ENCODE results near the gene P2RX3.

The P2RX3 gene

GRCh38 chr11:57347336-57347735, 9.2 kb downstream of the P2RX3 start:
- Mint-ChIP-seq H3K36me3 (ENCODE audit: low read depth) (no peaks in the 10 kb centered on the region), H3K4me3 (no peak overlapping the region), H3K9me3 (no peaks in the 10 kb centered on the region), H3K27me3 (peaks cover 6% of the 10 kb centered on the region), H3K27ac (no peak overlapping the region), H3K4me1 (ENCODE audit: low read depth) (no peaks in the 10 kb centered on the region)

DNA sequence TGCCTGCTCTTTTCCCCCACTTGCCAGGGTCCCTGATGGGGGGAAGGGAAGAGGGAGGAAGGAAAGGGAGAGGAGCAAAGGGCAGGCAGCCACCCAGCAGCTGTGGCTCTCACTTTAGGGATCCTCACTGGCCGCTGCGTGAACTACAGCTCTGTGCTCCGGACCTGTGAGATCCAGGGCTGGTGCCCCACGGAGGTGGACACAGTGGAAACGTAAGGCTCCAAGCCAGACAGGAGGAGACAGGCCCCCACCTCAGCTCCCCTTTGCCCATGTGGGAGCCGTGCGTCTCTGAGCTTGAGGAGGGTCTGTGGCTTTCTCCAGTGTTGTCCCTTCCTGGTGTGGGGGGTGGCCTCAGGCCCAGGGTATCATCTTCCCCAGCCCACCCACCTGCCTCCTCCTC, 9.9 kb downstream of the P2RX3 start:
- H3K4me3 Mint-ChIP-seq, result no peak overlapping the region
- no peak overlapping the region for H3K27ac Mint-ChIP-seq
- no peaks in the 10 kb centered on the region for H3K4me1 Mint-ChIP-seq (ENCODE audit: low read depth)
- H3K36me3 Mint-ChIP-seq (ENCODE audit: low read depth), result no peaks in the 10 kb centered on the region
- H3K27me3 Mint-ChIP-seq, result peaks cover 6% of the 10 kb centered on the region
- no peaks in the 10 kb centered on the region for H3K9me3 Mint-ChIP-seq

DNA sequence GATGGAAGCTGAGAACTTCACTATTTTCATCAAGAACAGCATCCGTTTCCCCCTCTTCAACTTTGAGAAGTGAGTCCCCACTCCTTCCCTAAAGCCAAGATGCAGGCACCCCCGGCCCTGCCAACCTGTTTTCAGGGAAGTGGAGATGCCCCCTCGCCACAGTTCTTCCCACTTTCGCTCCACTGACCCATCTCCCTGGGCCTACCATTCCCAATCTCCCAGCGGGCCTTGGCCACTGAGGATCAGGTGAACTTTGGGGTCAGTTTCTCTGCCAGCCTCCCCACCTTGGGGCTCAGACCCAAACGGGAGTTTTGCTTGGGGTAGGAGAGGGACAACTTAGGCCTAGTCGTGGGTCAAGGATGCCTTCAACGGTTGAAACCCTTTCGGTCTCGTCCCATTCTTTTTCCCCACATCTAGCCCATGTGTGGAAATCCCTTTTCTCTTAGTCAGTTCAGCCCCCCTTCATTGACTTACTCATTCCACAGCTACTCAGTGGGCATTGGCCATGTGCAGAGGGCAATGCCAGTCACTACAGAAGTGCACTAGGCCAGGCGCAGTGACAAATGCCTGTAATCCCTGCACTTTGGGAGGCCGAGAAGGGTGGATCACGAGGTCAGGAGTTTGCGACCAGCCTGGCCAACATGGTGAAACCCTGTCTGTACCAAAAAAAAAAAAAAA, 10.6 kb downstream of the P2RX3 start:
- Mint-ChIP-seq H3K4me3 (no peak overlapping the region), H3K27ac (no peak overlapping the region), H3K27me3 (peaks cover 6% of the 10 kb centered on the region), H3K9me3 (no peaks in the 10 kb centered on the region), H3K4me1 (ENCODE audit: low read depth) (no peaks in the 10 kb centered on the region), H3K36me3 (ENCODE audit: low read depth) (no peaks in the 10 kb centered on the region)

DNA sequence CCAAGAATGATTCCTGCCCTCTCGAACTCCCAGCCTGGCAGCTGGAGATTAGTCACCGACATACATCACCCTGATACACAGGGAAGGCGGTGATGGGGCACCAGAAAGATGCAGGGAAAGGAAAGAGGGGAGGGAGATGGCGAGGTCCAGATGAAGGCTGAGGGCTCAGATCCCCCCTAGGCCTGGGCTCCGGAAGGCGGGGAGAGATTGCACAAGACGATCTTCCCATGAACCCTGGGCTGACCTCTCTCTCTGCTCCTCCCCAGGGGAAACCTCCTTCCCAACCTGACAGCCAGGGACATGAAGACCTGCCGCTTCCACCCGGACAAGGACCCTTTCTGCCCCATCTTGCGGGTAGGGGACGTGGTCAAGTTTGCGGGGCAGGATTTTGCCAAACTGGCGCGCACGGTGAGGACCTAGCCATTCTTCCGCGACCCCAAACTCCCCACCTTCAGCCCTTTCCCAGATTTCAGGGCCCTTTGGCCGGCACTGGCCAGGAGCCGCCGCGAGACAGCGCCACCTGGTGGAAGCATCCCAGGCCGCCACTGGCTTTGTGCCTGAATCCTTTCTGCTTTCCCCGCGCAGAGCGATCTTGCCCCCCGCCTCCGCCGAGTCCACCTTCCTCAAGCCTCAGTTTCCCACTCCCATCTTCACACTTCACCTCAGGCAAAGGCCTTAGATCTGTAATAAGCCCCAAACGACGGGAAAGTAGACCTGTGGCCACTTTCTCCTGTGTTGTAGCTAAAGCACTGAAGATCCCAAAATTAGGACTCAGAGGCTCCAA, 11.5 kb downstream of the P2RX3 start:
- H3K36me3 Mint-ChIP-seq (ENCODE audit: low read depth), result no peaks in the 10 kb centered on the region
- H3K4me3 Mint-ChIP-seq, result no peak overlapping the region
- H3K27me3 Mint-ChIP-seq, result peaks cover 10% of the 10 kb centered on the region
- H3K4me1 Mint-ChIP-seq (ENCODE audit: low read depth), result no peaks in the 10 kb centered on the region
- no peak overlapping the region for H3K27ac Mint-ChIP-seq
- no peaks in the 10 kb centered on the region for H3K9me3 Mint-ChIP-seq

DNA sequence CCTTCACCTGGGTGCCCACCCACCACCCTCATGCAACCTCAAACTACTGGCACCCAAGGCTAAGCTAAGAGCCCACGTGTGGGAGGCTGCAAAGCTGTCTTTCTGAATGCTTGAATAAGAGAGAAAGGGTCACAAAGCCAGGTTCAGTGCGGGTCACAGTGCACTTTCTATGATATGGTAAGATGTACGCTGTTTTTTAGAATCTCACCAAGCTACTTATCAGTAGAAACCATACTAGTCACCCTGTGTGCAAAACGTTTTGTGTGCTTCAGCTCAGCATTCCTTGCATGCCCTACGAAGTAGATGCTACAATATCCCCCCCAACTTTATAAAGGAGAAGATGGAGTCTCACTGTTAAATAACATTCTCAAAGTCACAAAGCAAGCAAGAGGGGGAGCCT, 14.9 kb downstream of the P2RX3 start:
- Mint-ChIP-seq H3K9me3 (no peaks in the 10 kb centered on the region), H3K4me1 (ENCODE audit: low read depth) (no peaks in the 10 kb centered on the region), H3K27ac (no peak overlapping the region), H3K27me3 (peaks cover 21% of the 10 kb centered on the region), H3K36me3 (ENCODE audit: low read depth) (no peaks in the 10 kb centered on the region), H3K4me3 (no peak overlapping the region)

- no peak overlapping the region for H3K4me3 Mint-ChIP-seq
- peaks cover 21% of the 10 kb centered on the region for H3K27me3 Mint-ChIP-seq
- no peaks in the 10 kb centered on the region for H3K9me3 Mint-ChIP-seq
Measured at GRCh38 chr11:57353446-57353845, 15.3 kb downstream of the P2RX3 start.

GRCh38 chr11:57353852-57354251, 15.7 kb downstream of the P2RX3 start:
- H3K9me3 Mint-ChIP-seq, result no peaks in the 10 kb centered on the region
- H3K36me3 Mint-ChIP-seq (ENCODE audit: low read depth), result no peaks in the 10 kb centered on the region
- no peak overlapping the region for H3K27ac Mint-ChIP-seq
- no peak overlapping the region for H3K4me3 Mint-ChIP-seq
- peaks cover 21% of the 10 kb centered on the region for H3K27me3 Mint-ChIP-seq
- no peaks in the 10 kb centered on the region for H3K4me1 Mint-ChIP-seq (ENCODE audit: low read depth)

More at GRCh38 chr11:57353446-57353845, 15.3 kb downstream of the P2RX3 start:
- no peaks in the 10 kb centered on the region for H3K36me3 Mint-ChIP-seq (ENCODE audit: low read depth)
- no peak overlapping the region for H3K27ac Mint-ChIP-seq
- H3K4me1 Mint-ChIP-seq (ENCODE audit: low read depth), result no peaks in the 10 kb centered on the region

GRCh38 chr11:57354699-57355098, 16.5 kb downstream of the P2RX3 start:
- no peaks in the 10 kb centered on the region for H3K4me1 Mint-ChIP-seq (ENCODE audit: low read depth)
- peaks cover 21% of the 10 kb centered on the region for H3K27me3 Mint-ChIP-seq
- no peaks in the 10 kb centered on the region for H3K36me3 Mint-ChIP-seq (ENCODE audit: low read depth)
- no peaks in the 10 kb centered on the region for H3K9me3 Mint-ChIP-seq
- no peak overlapping the region for H3K27ac Mint-ChIP-seq
- H3K4me3 Mint-ChIP-seq, result no peak overlapping the region

GRCh38 chr11:57356268-57356667, 18.1 kb downstream of the P2RX3 start:
- Mint-ChIP-seq H3K27me3 (peaks cover 19% of the 10 kb centered on the region), H3K36me3 (ENCODE audit: low read depth) (no peaks in the 10 kb centered on the region), H3K4me3 (no peak overlapping the region), H3K9me3 (no peaks in the 10 kb centered on the region), H3K4me1 (ENCODE audit: low read depth) (no peaks in the 10 kb centered on the region), H3K27ac (no peak overlapping the region)

GRCh38 chr11:57357310-57357709, 19.2 kb downstream of the P2RX3 start:
- no peaks in the 10 kb centered on the region for H3K9me3 Mint-ChIP-seq
- H3K4me1 Mint-ChIP-seq (ENCODE audit: low read depth), result no peaks in the 10 kb centered on the region
- peaks cover 15% of the 10 kb centered on the region for H3K27me3 Mint-ChIP-seq
- no peaks in the 10 kb centered on the region for H3K36me3 Mint-ChIP-seq (ENCODE audit: low read depth)
- no peak overlapping the region for H3K27ac Mint-ChIP-seq
- no peak overlapping the region for H3K4me3 Mint-ChIP-seq

- H3K4me1 Mint-ChIP-seq (ENCODE audit: low read depth), result no peaks in the 10 kb centered on the region
- no peak overlapping the region for H3K27ac Mint-ChIP-seq
- peaks cover 15% of the 10 kb centered on the region for H3K27me3 Mint-ChIP-seq
- no peaks in the 10 kb centered on the region for H3K36me3 Mint-ChIP-seq (ENCODE audit: low read depth)
- no peak overlapping the region for H3K4me3 Mint-ChIP-seq
- H3K9me3 Mint-ChIP-seq, result no peaks in the 10 kb centered on the region
Measured at GRCh38 chr11:57357856-57358255, 19.7 kb downstream of the P2RX3 start.

DNA sequence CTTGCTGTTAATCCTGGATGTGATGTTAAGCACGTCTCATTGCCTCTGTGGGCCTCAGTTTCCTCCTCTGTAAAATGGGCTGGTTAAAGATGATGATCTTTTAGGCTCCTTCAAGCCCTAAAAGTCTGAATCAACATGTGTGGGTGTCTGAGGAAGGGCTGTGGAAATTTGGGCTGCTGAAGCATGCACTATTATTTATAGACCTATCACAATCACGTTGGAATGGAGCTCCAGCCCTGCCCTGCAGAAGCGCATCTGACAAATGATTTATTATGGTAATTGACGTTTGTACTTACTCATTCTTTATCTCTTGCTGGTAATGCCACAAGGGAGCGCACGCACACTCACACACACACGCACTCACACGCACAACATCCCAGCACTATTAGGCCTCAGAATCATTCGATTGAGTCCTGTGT, 20.4 kb downstream of the P2RX3 start:
- H3K9me3 Mint-ChIP-seq, result no peaks in the 10 kb centered on the region
- no peak overlapping the region for H3K27ac Mint-ChIP-seq
- no peak overlapping the region for H3K4me3 Mint-ChIP-seq
- no peaks in the 10 kb centered on the region for H3K36me3 Mint-ChIP-seq (ENCODE audit: low read depth)
- no peaks in the 10 kb centered on the region for H3K4me1 Mint-ChIP-seq (ENCODE audit: low read depth)
- peaks cover 20% of the 10 kb centered on the region for H3K27me3 Mint-ChIP-seq

DNA sequence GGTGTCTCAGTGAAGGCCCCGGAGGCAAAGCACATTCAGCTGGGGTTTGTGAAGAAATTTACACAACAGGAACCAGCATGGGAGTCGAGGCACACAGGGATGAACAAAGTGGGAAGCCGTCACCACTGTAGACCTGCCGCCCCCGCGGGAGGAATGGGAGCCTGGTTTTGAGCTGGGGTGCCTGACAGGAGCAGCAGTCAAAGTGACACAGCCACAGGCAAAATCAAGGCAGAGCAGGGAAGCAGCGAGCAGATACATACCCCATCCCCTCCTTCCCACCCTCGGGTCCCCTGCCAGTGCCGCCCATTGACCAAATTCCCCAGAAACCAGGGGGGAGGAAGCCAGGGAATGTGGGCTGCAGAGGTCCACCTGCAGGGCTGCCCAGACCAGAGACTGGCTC, 20.8 kb downstream of the P2RX3 start:
- H3K4me3 Mint-ChIP-seq, result no peak overlapping the region
- H3K9me3 Mint-ChIP-seq, result no peaks in the 10 kb centered on the region
- peaks cover 20% of the 10 kb centered on the region for H3K27me3 Mint-ChIP-seq
- no peaks in the 10 kb centered on the region for H3K4me1 Mint-ChIP-seq (ENCODE audit: low read depth)
- no peak overlapping the region for H3K27ac Mint-ChIP-seq
- no peaks in the 10 kb centered on the region for H3K36me3 Mint-ChIP-seq (ENCODE audit: low read depth)

GRCh38 chr11:57359396-57359795, 21.2 kb downstream of the P2RX3 start:
- Mint-ChIP-seq H3K4me3 (no peak overlapping the region), H3K9me3 (no peaks in the 10 kb centered on the region), H3K36me3 (ENCODE audit: low read depth) (no peaks in the 10 kb centered on the region), H3K27me3 (peaks cover 19% of the 10 kb centered on the region), H3K27ac (no peak overlapping the region), H3K4me1 (ENCODE audit: low read depth) (no peaks in the 10 kb centered on the region)

DNA sequence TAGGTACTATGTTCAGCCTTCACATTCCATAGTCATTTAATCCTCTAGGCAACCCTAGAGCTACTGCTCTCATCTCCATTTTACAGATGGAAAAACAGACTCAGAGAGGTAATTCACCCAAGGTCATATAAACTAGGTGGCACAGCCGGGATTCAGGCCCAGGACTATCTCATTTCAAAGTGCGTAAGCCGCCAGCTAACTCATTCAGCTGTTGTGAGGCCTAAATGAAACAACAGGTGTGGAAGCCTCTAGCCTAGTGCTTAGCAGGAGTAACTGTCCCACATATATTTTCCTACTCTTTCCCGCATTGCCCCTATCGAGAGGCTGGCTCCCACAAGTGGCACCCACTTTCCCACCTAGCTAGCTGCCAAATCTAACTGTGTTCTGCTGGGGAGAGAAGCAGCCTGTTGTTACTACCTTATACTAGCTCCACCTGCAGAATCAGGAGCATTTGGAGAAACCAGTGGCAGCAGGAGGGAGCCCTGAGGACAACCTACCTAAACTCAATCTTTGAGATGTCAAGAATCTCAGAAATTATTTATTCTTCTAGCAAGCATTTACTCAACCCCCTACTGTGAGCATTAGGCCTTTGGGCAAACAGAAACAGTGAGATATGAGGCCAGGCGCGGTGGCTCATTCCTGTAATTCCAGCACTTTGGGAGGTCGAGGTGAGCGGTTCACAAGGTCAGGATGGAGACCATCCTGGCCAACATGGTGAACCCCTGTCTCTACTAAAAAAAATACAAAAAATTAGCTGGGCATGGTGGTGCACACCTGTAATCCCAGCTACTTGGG, 21.9 kb downstream of the P2RX3 start:
- H3K36me3 Mint-ChIP-seq (ENCODE audit: low read depth), result no peaks in the 10 kb centered on the region
- H3K27ac Mint-ChIP-seq, result no peak overlapping the region
- no peaks in the 10 kb centered on the region for H3K4me1 Mint-ChIP-seq (ENCODE audit: low read depth)
- no peaks in the 10 kb centered on the region for H3K9me3 Mint-ChIP-seq
- peaks cover 13% of the 10 kb centered on the region for H3K27me3 Mint-ChIP-seq
- no peak overlapping the region for H3K4me3 Mint-ChIP-seq

Data from stimulated activated naive CD8-positive, alpha-beta T cell treated with anti-CD3 and anti-CD28 coated beads, Interleukin-15, Interleukin-2, amounts not matched to agents 100 ng/mL and 50 ng/mL, for 24 hours (primary cell).